K562 (cell line): Measurements from ENCODE around the gene NYAP2. TPM values are rescaled to one million over a fixed set of nuclear protein-coding genes. Genes with fewer than 3 reads are reported as not detected.

Experiments used
- ATAC-seq: fragments of 200-7000 bp; cut with Tn5 transposase; 3 replicates; pipeline ENCODE4 v1.9.1; 2020; ENCODE audit warnings: moderate library complexity
- BruUV-seq: library from RNA; stranded (reverse); fragments of 400-500 nt; replicated peaks from 2 replicates; lab custom pipeline; 2021; lab: Mats Ljungman, UMichigan
- CTCF ChIA-PET: fragments of 300-600 bp; formaldehyde crosslinking; extraction: SDS; loops from one replicate; lab custom pipeline; 2021; ENCODE audit warnings: low intra/inter-chr PET ratio; lab: Yijun Ruan, JAX
- POLR2A ChIA-PET: fragments of 300-600, 350-650 bp; sonication (Branson Sonifier 250); formaldehyde crosslinking; extraction: SDS; loops from one replicate; lab custom pipeline; 2021; ENCODE audit warnings: antibody characterized with exemption, inconsistent platforms; lab: Yijun Ruan, JAX
- DNase-seq, 4 experiments: peaks; one replicate each; pipeline versions ENCODE4 v3.0.0 to v3.0.0-alpha.2; 2011 to 2018; ENCODE audit warnings: low spot score in 3 of 4, mixed read lengths in 3 of 4; ENCODE audit errors: extremely low read depth in 1 of 4
- FAIRE-seq: peaks from 2 replicates; lab custom pipeline; 2011; peaks lifted over from hg19 to GRCh38; lab: Jason Lieb, UNC
- H2AFZ ChIP-seq: 2 replicates; pipeline ENCODE4 v1.6.0; 2011; ENCODE audit warnings: low read depth, low read length, control low read depth, inconsistent platforms
- H3K27ac ChIP-seq: fragments of 200-600 bp; 3 replicates; pipeline ENCODE4 v1.8.0; 2011; ENCODE audit warnings: low read depth, mild to moderate bottlenecking, control low read depth, inconsistent platforms, low read length, moderate library complexity, mixed read lengths; ENCODE audit errors: extremely low read depth
- H3K27me3 ChIP-seq, 2 experiments: fragments of 300-600 bp in 1 of 2; 2 replicates in 1 of 2; 3 replicates in 1 of 2; pipeline versions ENCODE4 v1.6.0 to v1.8.0; 2011; ENCODE audit warnings: inconsistent platforms in 2 of 2, low read length in 2 of 2, mild to moderate bottlenecking in 1 of 2, mixed read lengths in 1 of 2, moderate library complexity in 1 of 2; ENCODE audit not compliant: control insufficient read depth in 2 of 2, insufficient read depth in 2 of 2
- H3K36me3 ChIP-seq: fragments of 300-600 bp; 3 replicates; pipeline ENCODE4 v1.8.0; 2011; ENCODE audit warnings: mild to moderate bottlenecking, low read length, inconsistent platforms; ENCODE audit not compliant: control insufficient read depth, insufficient read depth
- H3K4me1 ChIP-seq, 2 experiments: fragments of 200-600 bp in 1 of 2; replicated peaks in 1 of 2; 2 replicates in 1 of 2; 3 replicates in 1 of 2; pipeline versions ENCODE4 v1.5.1 to v1.8.0; 2011; ENCODE audit warnings: inconsistent platforms in 2 of 2, low read length in 2 of 2, mild to moderate bottlenecking in 1 of 2, mixed read lengths in 1 of 2, moderate library complexity in 1 of 2; ENCODE audit not compliant: control insufficient read depth in 2 of 2, insufficient read depth in 2 of 2
- H3K4me2 ChIP-seq: 2 replicates; pipeline ENCODE4 v1.6.1; 2011; ENCODE audit warnings: low read length, control low read depth, inconsistent platforms, mixed read lengths; ENCODE audit not compliant: insufficient read depth
- H3K4me3 ChIP-seq: fragments of 200-600 bp; sonication (generic), shearing (Covaris generic); 2 replicates; pipeline ENCODE4 v1.5.1; 2016; ENCODE audit warnings: control low read depth, inconsistent platforms
- H3K79me2 ChIP-seq: fragments of 200-600 bp; 3 replicates; pipeline ENCODE4 v1.8.0; 2011; ENCODE audit warnings: low read length, inconsistent platforms; ENCODE audit not compliant: control insufficient read depth, insufficient read depth
- H3K9ac ChIP-seq, 2 experiments: 2 replicates each; pipeline versions ENCODE4 v1.6.0 to v1.6.1; 2011; ENCODE audit warnings: low read depth in 2 of 2, low read length in 2 of 2, control low read depth in 1 of 2, inconsistent platforms in 1 of 2, mild to moderate bottlenecking in 1 of 2, mixed read lengths in 1 of 2; ENCODE audit not compliant: insufficient read depth in 1 of 2
- H3K9me1 ChIP-seq: one replicate; pipeline ENCODE4 v1.6.0; 2011; ENCODE audit warnings: inconsistent platforms, mild to moderate bottlenecking, low read length, moderate library complexity; ENCODE audit not compliant: control insufficient read depth, insufficient read depth
- H3K9me3 ChIP-seq: replicated peaks from 2 replicates; pipeline ENCODE4 v1.5.1; 2011; ENCODE audit warnings: low read depth, low read length, inconsistent platforms; ENCODE audit not compliant: control insufficient read depth, insufficient read depth
- H4K20me1 ChIP-seq: replicated peaks from 2 replicates; pipeline ENCODE4 v1.6.1; 2011; ENCODE audit warnings: low read length, inconsistent platforms, mixed read lengths; ENCODE audit not compliant: control insufficient read depth, insufficient read depth
- BHLHE40 ChIP-seq: IDR thresholded peaks from 2 replicates; pipeline ENCODE4 v1.6.1; 2011; ENCODE audit warnings: low read length, improper control_type of control experiment
- CREBBP ChIP-seq: IDR thresholded peaks from one replicate; pipeline ENCODE4 v1.6.1; 2012; ENCODE audit warnings: low read depth, mild to moderate bottlenecking, control low read depth, inconsistent platforms, low read length
- ELF1 ChIP-seq: fragments of 200-800 bp; sonication (Bioruptor generic); IDR thresholded peaks from 2 replicates; pipeline ENCODE4 v1.6.1; 2016; ENCODE audit warnings: missing genetic modification characterization, missing compliant biosample characterization
- FOXJ3 ChIP-seq: sonication (generic); formaldehyde crosslinking; IDR thresholded peaks from 2 replicates; pipeline ENCODE4 v1.4.0; 2020; ENCODE audit warnings: mild to moderate bottlenecking, missing genetic modification reagents
- FOXK1 ChIP-seq: sonication (generic); formaldehyde crosslinking; IDR thresholded peaks from 2 replicates; pipeline ENCODE4 v1.8.0; 2022; ENCODE audit warnings: missing genetic modification reagents, mild to moderate bottlenecking, borderline replicate concordance
- GATAD2A ChIP-seq: fragments of 450-650 bp; IDR thresholded peaks from 2 replicates; pipeline ENCODE4 v1.6.1; 2017
- GATAD2B ChIP-seq: fragments of 450-650 bp; IDR thresholded peaks from 2 replicates; pipeline ENCODE4 v1.6.1; 2017; ENCODE audit warnings: mild to moderate bottlenecking, borderline replicate concordance
- HDAC6 ChIP-seq: IDR thresholded peaks from 2 replicates; pipeline ENCODE4 v1.6.1; 2012; ENCODE audit warnings: low read depth, mild to moderate bottlenecking, control low read depth, inconsistent platforms, low read length, moderate library complexity
- HEY1 ChIP-seq: fragments of 250-450 bp; sonication (Bioruptor Pico); IDR thresholded peaks from 2 replicates; pipeline ENCODE4 v1.5.0; 2020; ENCODE audit warnings: mild to moderate bottlenecking, moderate library complexity, borderline replicate concordance
- SMAD4 ChIP-seq: fragments of 250-450 bp; sonication (Bioruptor Pico); conservative IDR thresholded peaks from 2 replicates; pipeline ENCODE4 v1.8.0; 2021; ENCODE audit warnings: inconsistent platforms, mild to moderate bottlenecking, moderate library complexity
- ZBTB1 ChIP-seq: sonication (generic); formaldehyde crosslinking; IDR thresholded peaks from 2 replicates; pipeline ENCODE4 v1.8.1; 2023; ENCODE audit warnings: missing genetic modification reagents, low read depth, mild to moderate bottlenecking, borderline replicate concordance
- WGBS: fragments of 100-300 bp; shearing (Covaris generic); methylation state at CpG from one replicate; pipeline ENCODE4 v1.1.6; 2016; ENCODE audit warnings: low coverage, mixed read lengths; ENCODE audit not compliant: insufficient coverage; ENCODE audit errors: missing lambda C conversion rate; 5-methylcytosine and 5-hydroxymethylcytosine counted together
- in situ Hi-C: fragments of 300-500 bp; cut with MboI; formaldehyde crosslinking; loops from 4 replicates; pipeline ENCODE4 v1.15.0; 2018; ENCODE audit warnings: inconsistent platforms, mixed read lengths
- intact Hi-C: fragments of 100-400 bp; cut with micrococcal nuclease; formaldehyde crosslinking; loops from 2 replicates; pipeline ENCODE4 v1.14.2; 2022
- polyA plus RNA-seq, 8 experiments: library from polyadenylated mRNA; depleted of rRNA in 4 of 8; stranded (reverse) in 5 of 8; unstranded in 3 of 8; fragments of >200 nt; fragmentation: Nextera tagmentation in 2 of 8; fragmentation: Illumina TruSeq in 1 of 8; extraction: Ambion mirVana in 2 of 8; extraction: Trizol in 1 of 8; gene quantifications; 2 replicates each; pipeline versions ENCODE4 v1.2.1 to v1.2.3, GENCODE V29; 2011 to 2014; ENCODE audit warnings: inconsistent platforms in 1 of 8, missing spikeins in 1 of 8
- total RNA-seq, 7 experiments: library from RNA; depleted of rRNA in 6 of 7; stranded (reverse); fragments of >200 nt in 6 of 7; fragmentation: Illumina TruSeq in 2 of 7; extraction: Trizol in 2 of 7; gene quantifications; 2 replicates each; pipeline versions ENCODE4 v1.2.1 to v1.2.3, GENCODE V29; 2011 to 2021; ENCODE audit warnings: low replicate concordance in 1 of 7
- TF ChIP-seq, protein P1 (sequence below): fragments of 450-650 bp; IDR thresholded peaks from 2 replicates; pipeline ENCODE4 v1.6.1; 2016
- TF ChIP-seq, protein P2 (sequence below): fragments of 450-650 bp; IDR thresholded peaks from 2 replicates; pipeline ENCODE4 v1.6.1; 2016; ENCODE audit warnings: antibody characterized with exemption
- TF ChIP-seq, protein P3 (sequence below): fragments of 250-450 bp; sonication (Bioruptor Pico); IDR thresholded peaks from 2 replicates; pipeline ENCODE4 v1.8.0; 2021; ENCODE audit warnings: moderate library complexity, mild to moderate bottlenecking, inconsistent platforms

The NYAP2 gene
- total and polyA plus RNA-seq, 9 of the 15 experiments (the other 6 are each of a cell fraction or from before 2014, with no cell fraction given): 0.03 to 0.04 (median 0.04) TPM; not detected in 3

DNA sequence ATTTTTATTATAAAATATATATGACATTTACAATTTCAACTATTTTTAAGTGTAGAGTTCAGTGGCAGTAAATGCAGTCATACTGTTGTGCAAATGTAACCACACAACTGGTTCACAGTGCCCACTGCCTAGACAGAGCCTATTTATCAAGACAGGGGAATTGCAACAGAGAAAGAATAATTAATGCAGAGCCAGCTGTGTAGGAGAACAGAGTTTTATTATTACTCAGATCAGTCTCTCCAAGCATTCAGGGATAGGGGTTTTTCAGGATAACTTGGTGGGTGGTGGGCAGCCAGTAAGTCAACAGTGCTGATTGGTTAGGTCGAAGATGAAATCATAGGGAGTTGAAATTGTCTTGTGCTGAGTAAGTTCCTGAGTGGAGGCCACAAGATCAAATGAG is 200.3 kb downstream of the NYAP2 start:
- H3K4me1 ChIP-seq: peaks cover 0 to 8% of the 10 kb centered on the region in 2 experiments; a peak in 2 of 5 replicates
- H3K4me2 ChIP-seq: no peak overlapping the region
- H3K9ac ChIP-seq: no peak overlapping the region
- in situ Hi-C loops: no loop called here
- H3K79me2 ChIP-seq: no peaks in the 10 kb centered on the region
- FAIRE-seq (no peak), DNase-seq (no peak), ATAC-seq (no peak)
- ChIA-PET POLR2A (no interaction called here), CTCF (no interaction called here)
- no TSS peak for BruUV-seq
- H3K36me3 ChIP-seq: no peaks in the 10 kb centered on the region
- H3K9me1 ChIP-seq: no peaks in the 10 kb centered on the region
- TF ChIP-seq, protein P1, sequence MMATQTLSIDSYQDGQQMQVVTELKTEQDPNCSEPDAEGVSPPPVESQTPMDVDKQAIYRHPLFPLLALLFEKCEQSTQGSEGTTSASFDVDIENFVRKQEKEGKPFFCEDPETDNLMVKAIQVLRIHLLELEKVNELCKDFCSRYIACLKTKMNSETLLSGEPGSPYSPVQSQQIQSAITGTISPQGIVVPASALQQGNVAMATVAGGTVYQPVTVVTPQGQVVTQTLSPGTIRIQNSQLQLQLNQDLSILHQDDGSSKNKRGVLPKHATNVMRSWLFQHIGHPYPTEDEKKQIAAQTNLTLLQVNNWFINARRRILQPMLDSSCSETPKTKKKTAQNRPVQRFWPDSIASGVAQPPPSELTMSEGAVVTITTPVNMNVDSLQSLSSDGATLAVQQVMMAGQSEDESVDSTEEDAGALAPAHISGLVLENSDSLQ: no peak
- TF ChIP-seq ZBTB1 (CRISPR knock-in tag): no peak
- TF ChIP-seq BHLHE40: no peak
- no peak for TF ChIP-seq HEY1
- TF ChIP-seq, protein P2, sequence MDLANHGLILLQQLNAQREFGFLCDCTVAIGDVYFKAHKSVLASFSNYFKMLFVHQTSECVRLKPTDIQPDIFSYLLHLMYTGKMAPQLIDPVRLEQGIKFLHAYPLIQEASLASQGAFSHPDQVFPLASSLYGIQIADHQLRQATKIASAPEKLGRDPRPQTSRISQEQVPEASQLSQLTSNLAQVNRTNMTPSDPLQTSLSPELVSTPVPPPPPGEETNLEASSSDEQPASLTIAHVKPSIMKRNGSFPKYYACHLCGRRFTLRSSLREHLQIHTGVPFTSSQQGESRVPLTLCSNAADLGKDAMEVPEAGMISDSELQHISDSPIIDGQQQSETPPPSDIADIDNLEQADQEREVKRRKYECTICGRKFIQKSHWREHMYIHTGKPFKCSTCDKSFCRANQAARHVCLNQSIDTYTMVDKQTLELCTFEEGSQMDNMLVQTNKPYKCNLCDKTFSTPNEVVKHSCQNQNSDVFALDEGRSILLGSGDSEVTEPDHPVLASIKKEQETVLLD: no peak
- no peak for TF ChIP-seq CREBBP
- TF ChIP-seq HDAC6: no peak
- no peak for TF ChIP-seq GATAD2A
- no peak for TF ChIP-seq SMAD4 (CRISPR knock-in tag)
- TF ChIP-seq GATAD2B: no peak
- TF ChIP-seq, protein P3, sequence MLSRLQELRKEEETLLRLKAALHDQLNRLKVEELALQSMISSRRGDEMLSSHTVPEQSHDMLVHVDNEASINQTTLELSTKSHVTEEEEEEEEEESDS (CRISPR knock-in tag): no peak
- no peak for TF ChIP-seq FOXK1 (CRISPR knock-in tag)
- no peak for TF ChIP-seq FOXJ3 (CRISPR knock-in tag)
- TF ChIP-seq ELF1: no peak
- WGBS: 13% methylated on average over 1 of the region's 1 CpG
- no peaks in the 10 kb centered on the region for H4K20me1 ChIP-seq
- H3K27ac ChIP-seq: no peak overlapping the region
- intact Hi-C loops: no loop called here
- H3K27me3 ChIP-seq: no peaks in the 10 kb centered on the region
- H3K9me3 ChIP-seq: peaks cover 1% of the 10 kb centered on the region; the same call in 1 of the 2 replicates
- H2AFZ ChIP-seq: no peak overlapping the region
- no peak overlapping the region for H3K4me3 ChIP-seq
